AG09319 (cell line): ENCODE data around the gene XPC.
A peak's percentile ranks its signal among the peaks of the same experiment; 100 is the strongest.

Experiments used
- DNase-seq: peaks from one replicate; pipeline ENCODE4 v3.0.0-alpha.2; 2010; ENCODE audit warnings: low read depth; ENCODE audit errors: extremely low read depth
- TF ChIP-seq, protein P1 (sequence below): IDR thresholded peaks from 2 replicates; pipeline ENCODE4 v1.5.1; 2011; ENCODE audit warnings: low read depth, mild to moderate bottlenecking, inconsistent platforms, low read length, moderate library complexity

XPC gene

DNA sequence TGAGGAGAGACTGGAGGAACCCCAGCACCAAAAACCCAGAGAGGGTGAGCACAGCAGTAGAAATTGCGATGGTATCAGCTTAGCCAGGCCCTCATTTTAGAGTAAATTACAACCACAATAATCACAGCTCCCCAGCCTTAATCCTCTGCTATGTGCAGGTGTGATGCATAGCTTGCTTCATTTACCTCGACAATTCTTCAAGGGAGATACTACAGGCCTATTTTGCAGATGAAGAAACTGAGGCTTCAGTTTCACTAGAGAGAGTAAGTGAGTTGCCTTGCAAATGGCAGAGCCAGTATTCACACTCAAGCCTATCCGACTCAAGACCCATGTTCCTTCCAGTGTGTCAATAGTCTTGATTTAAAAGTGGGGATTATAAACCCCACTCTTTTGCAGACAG lies 33.6 kb upstream of the XPC start:
- TF ChIP-seq, protein P1, sequence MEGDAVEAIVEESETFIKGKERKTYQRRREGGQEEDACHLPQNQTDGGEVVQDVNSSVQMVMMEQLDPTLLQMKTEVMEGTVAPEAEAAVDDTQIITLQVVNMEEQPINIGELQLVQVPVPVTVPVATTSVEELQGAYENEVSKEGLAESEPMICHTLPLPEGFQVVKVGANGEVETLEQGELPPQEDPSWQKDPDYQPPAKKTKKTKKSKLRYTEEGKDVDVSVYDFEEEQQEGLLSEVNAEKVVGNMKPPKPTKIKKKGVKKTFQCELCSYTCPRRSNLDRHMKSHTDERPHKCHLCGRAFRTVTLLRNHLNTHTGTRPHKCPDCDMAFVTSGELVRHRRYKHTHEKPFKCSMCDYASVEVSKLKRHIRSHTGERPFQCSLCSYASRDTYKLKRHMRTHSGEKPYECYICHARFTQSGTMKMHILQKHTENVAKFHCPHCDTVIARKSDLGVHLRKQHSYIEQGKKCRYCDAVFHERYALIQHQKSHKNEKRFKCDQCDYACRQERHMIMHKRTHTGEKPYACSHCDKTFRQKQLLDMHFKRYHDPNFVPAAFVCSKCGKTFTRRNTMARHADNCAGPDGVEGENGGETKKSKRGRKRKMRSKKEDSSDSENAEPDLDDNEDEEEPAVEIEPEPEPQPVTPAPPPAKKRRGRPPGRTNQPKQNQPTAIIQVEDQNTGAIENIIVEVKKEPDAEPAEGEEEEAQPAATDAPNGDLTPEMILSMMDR: no peak
- DNase-seq: no peak

DNA sequence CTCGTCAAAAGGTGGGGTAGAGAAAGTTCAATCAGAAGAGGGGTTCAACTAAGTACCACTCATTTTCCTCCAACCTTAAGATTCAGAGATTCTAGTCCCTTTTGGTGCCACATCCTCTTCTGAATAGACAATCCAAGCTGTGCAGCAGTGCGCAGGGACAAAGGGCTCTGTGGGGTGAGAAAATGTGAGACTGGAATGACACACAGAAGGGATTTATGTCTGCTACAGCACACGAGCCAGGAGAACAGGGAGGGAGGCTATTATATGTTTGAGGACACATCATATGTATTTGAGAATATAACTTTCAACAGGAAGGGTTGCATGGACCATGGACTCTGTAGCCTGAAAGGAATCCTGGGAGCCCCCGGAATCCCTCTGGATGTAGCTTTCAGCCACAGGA lies 33.2 kb upstream of the XPC start:
- no peak for DNase-seq
- TF ChIP-seq, protein P1: no peak

DNA sequence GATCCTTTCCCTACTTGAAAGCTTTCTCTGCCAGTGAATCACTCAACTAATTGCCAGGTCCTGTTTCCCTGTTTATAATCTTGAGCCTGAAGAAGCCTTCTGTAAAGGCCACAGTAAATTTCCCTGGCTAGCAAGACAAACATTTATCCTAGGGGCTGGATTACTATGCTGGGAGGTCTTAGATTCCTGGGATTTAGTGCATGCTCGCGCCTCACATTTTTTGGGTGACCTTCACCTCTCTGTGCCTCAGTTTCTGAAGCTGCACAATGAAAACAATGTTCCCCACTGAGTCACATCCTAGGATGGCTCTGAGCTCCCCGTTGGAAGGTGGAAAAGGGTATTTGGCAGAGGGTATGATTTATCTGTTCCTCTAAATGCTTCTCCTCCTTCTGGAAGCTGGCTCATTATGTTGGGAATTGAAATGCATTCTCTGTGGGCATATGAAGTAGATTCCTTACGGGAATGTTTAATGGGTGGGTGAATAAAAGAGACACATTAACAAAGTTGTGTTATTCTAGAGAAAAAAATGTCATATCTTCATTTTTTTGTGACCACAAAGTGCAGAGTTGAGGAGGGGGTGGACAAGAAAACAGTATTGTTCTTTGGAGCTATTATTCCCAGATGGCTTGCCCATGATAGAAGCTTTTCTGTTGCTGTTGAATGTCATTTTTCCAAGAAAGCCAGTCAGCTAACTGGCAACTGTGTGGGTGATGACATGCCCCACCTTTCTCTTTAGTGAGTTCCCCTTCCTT lies 32.6 kb upstream of the XPC start:
- DNase-seq: peak; percentile 50
- TF ChIP-seq, protein P1: no peak

DNA sequence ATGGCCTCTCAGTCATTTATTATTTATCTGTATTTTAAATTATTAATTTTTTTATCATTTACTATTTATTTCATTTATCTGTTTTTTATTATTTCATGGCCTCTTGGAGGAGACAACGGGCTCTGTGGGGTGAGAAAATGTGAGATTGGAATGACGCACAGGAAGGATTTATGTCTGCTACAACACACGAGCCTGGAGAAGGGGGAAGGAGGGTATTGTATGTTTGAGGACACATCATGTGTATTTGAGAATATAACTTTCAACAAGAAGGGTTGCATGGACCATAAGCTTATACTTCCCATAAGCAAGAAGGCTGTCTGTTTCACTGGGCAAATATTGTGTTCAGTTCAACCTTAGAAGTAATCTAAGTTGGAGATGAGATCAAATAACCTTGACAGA lies 31.9 kb upstream of the XPC start:
- TF ChIP-seq, protein P1: no peak
- no peak for DNase-seq

DNA sequence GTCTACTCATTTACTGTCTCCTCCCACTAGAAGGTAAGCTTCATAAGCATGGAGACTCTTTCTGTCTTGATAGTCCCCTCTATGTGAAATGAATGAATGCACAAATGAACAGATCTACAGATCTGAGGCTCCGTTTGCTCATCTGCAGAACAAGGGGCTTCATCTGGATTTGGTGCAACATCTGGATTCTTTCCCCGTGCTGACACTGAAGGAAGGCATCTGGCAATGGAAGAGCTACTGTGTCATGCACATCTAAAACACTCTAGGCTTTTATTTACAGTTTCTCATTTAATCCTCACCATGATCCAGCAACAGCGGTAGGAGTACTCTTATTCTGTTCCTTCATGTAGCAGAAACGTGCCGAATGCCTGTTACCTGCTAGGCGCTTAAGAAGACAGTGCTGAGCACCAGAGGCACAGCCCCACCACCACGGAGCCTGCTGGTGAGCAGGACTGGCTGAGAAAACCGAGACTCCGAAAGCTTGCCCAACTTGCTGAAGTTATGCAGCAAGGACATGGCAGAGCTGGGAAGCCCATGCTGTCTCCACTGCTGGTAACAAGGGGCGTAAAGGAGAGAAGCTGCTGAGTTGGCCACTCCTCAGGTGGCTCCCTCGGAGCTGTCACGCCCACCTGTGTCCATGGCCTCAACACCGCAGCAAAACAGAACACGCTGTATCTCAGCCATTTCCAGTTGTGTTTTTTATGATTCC lies 31.3 kb upstream of the XPC start:
- DNase-seq: no peak
- TF ChIP-seq, protein P1: no peak

DNA sequence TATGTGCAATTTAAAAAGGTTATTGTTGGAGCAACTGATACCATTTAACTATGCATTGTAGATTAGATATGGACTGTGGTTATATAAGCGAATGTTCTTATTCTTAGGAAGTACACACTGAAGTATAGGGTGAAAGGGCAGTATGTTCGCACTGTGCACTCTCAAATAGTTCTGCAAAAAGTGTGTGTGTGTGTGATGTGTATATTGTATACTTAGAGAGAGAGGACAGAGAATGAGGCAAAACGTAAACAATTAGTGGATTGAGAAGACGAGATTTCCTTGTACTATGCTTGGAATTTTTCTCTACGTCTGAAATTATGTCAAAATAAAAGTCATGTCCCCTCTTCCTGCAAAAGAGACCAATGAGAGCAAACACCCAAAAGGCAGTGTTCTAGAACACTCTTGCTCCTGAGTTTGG lies 30.6 kb upstream of the XPC start:
- no peak for DNase-seq
- TF ChIP-seq, protein P1: no peak

DNA sequence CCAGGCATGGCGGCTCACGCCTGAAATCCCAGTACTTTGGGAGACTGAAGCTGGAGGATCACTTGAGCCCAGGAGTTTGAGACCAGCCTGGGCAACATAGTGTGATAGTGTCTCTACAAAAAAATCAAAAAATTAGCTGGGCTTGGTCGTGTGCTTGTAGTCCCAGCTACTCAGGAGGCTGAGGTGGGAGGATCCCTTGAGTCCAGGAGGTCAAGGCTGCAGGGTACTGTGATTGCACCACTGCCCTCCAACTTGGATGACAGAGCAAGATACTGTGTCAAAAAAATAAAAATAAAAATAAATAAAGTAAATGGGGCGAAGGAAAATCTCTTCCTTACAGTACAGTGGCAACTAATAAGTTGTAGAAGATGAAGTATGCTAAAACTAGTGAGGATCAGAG lies 29.8 kb upstream of the XPC start:
- DNase-seq: no peak
- TF ChIP-seq, protein P1: no peak
